GM12864 (cell line): ENCODE data around the gene GMPR2.

Experiments used
- DNase-seq: peaks from one replicate; pipeline ENCODE4 v3.0.0-alpha.2; 2011; ENCODE audit warnings: low read depth
- H3K4me3 ChIP-seq: 2 replicates; pipeline ENCODE4 v1.5.1; 2011; ENCODE audit warnings: mild to moderate bottlenecking, low read depth, low read length, control low read depth
- TF ChIP-seq, protein P1 (sequence below): IDR thresholded peaks from 2 replicates; pipeline ENCODE4 v1.5.1; 2011; ENCODE audit warnings: low read depth, mild to moderate bottlenecking, moderate library complexity, low read length, control low read depth, inconsistent platforms; ENCODE audit errors: missing control alignments

GMPR2 gene

DNA sequence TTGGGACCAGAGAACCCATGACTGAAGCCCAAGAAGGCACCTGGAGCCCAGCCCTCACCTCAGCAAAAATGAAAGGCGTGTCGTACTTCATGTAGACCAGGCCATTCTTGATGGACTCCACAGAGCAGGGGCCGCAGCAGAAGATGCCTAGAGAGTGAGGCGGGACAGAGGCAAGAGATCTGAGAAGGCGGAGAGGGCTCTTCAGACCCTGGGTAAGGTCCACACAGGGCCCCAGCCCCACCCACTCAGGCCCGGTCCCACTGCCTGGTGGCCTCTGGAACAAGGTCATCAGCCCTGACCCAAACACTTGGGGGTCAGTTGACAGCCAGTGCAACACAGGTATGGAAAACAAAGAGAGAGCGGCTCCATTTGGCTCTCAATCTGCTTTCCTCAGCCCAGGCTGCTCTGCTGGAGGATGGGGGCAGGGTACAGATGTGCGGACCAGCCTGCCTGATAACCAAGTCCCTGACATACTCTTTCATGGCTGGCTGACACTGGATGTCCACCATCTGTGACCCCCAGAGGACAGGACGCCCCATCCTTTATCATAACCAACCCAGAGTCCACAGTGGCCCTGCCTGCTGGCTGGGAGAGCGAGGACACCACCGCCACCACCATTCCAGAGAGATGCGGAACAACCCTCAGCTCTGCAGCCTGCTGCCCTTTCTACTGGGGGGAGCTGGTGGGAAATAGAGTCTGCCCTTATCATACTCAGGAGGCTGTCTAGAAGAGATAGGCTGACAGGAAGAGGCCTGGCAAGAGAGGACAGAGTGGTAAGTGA, 23.4 kb downstream of the GMPR2 start:
- no peak for DNase-seq
- H3K4me3 ChIP-seq: no peak overlapping the region
- TF ChIP-seq, protein P1, sequence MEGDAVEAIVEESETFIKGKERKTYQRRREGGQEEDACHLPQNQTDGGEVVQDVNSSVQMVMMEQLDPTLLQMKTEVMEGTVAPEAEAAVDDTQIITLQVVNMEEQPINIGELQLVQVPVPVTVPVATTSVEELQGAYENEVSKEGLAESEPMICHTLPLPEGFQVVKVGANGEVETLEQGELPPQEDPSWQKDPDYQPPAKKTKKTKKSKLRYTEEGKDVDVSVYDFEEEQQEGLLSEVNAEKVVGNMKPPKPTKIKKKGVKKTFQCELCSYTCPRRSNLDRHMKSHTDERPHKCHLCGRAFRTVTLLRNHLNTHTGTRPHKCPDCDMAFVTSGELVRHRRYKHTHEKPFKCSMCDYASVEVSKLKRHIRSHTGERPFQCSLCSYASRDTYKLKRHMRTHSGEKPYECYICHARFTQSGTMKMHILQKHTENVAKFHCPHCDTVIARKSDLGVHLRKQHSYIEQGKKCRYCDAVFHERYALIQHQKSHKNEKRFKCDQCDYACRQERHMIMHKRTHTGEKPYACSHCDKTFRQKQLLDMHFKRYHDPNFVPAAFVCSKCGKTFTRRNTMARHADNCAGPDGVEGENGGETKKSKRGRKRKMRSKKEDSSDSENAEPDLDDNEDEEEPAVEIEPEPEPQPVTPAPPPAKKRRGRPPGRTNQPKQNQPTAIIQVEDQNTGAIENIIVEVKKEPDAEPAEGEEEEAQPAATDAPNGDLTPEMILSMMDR: no peak

DNA sequence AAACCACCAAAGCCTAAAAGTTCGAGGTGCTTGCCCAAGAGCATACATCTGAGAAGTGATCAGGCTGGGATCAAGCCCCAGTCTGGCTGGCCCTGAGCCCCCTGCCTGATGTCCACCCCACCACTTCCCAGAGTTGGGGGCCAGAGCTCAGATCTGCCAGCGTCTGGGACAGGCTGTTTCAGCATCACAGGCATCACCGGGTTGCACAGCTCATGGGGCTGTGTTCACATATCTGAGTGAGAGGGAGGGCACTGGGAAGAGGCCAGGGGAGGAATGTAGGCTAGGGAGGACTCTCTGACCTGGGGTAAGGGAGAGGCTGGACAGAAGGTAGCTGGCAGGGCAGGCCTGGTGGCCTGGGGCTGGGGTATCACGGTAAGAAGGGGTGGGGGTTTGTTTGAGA, 24.2 kb downstream of the GMPR2 start:
- no peak overlapping the region for H3K4me3 ChIP-seq
- DNase-seq: no peak
- TF ChIP-seq, protein P1: no peak

DNA sequence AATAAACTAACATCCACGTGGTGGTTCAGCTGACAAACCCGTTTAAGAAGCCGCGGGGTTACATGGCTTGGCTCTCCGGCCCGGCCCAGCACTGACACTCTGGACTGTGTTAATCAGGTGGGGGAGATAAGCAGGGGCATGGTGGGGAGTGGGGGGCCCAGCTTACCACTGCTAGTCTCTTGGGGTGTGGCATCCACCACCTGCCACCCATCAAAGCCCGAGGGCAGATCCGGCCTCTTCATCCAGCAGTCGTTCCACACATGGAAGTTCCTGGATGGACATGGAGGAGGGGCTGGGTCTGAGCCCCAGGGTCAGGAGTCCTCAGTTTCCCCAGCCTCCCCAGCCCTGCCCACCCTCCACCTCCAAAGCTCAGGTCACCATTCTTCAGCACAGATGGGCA, 25.4 kb downstream of the GMPR2 start:
- TF ChIP-seq, protein P1: no peak
- no peak for DNase-seq
- H3K4me3 ChIP-seq: no peak overlapping the region

DNA sequence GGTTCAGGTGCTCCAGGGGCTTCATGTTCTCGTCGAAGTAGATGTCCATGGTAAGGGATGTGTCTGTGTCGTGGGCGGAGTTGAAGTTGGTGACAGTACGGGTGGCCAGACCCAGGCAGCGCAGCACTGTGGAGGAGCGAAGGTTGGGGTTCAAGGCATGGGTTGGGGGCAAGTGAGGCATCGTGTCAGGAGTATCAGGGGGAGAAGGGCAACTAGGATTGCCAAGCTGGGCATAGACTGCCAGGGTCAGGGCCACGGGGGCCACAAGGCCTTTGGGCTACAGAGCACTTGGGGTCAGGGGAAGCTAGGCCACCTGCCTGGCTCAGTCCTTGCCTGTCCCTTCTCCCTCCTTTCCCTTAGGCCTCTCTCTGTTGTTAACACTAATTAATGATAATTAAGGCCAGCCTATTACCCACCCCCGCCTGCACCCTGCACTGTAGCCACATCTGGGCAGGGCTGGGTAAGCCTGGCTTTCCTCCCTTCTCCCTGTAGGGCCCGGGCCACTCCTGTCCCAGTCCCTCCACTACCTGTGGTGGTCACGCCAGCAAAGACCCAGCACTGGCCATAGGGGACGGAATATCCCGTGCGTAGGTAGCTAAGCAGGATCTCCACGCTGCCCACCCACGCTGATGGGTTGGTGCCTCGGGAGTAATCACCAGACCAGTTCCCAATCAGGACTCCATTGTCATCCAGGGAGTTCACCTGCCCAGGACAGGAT, 26.0 kb downstream of the GMPR2 start:
- no peak overlapping the region for H3K4me3 ChIP-seq
- TF ChIP-seq, protein P1: no peak
- DNase-seq: no peak

DNA sequence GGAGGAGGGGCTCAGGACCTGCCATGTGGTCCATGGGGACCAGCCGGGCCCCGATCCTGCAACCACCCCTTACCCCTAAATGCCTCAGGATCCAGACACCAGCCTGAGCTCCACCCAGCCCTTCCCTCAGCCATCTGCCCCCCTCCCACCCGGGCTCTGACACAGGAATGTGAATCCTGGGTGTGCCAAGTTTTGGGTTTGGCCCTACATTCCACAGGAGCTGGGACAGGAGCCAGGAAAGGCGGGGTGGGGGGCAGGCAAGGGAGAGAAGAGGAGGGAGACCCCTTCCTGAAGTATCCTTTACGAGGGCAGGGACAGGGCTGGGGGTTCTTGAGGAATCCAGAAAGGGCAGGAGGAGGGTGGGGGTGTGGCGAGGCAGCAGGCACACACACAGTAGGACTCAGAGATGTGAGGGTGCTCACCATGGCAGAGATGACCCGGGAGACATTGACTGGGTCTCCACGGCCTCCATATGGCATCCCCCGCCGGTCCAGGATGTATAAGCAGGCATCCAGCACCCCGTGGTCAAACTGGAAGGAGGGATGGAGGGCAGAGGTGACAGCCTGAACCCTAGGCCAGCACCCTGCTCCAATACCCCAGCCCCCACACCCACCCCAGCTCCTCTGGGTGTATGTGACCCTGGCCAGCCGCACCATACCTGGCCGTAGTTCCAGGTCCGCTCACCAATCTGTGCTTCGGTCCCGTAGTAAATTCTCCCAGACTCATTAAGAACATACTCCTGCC, 26.7 kb downstream of the GMPR2 start:
- H3K4me3 ChIP-seq: no peak overlapping the region
- TF ChIP-seq, protein P1: no peak
- DNase-seq: no peak

DNA sequence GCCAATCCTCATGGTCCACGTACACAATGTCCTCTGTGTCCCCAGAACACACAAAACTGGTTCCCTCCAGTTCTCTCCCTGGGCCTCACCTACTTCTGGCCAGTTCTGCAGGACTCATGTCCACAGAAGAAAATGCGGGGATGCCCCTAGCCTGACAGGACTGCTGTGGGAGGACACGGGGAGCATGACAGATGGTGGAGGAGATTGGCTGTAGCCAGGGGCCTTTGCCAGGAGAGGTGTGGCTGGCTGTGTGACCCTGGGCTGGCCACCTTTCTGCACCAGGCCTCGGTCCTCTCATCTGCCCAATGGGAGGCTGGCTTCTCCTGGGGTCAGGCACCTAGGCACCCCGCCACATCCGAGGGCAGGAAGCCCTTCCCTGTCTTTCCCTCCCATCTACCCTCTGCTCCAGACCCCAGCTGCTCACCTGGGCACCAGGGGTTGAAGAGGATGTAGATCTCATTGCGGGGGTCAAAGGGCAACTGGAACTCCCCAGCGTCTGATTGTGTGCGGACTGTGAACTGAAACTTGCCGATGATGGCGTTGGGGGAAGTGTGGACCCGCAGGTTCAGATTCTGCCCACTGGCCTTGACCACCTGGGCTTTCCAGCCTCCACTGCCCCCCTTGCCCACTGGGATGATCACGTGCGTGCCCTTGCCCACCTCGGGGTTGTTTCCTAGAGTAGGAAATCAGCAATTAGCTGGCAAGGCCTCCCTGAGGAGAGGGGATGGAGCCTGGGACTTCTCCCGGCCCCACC, 27.5 kb downstream of the GMPR2 start:
- DNase-seq: no peak
- TF ChIP-seq, protein P1: no peak
- H3K4me3 ChIP-seq: no peak overlapping the region
